Thymus (tissue), 11 donors: ENCODE data around the gene CNN1. TPM values are rescaled to one million over a fixed set of nuclear protein-coding genes. Genes with fewer than 3 reads are reported as not detected.
A peak's percentile ranks its signal among the peaks of the same experiment; 100 is the strongest.
"Not testable (repeated sequence)": the region's sequence is repeated elsewhere in the genome, so short reads cannot be mapped to it uniquely, and the experiment has no call there.

Experiments used
- DNase-seq, 9 donors: peaks; one replicate each; pipeline ENCODE4 v3.0.0-alpha.2; 2013; ENCODE audit warnings: low spot score in 9 of 9, low read depth in 6 of 9, missing footprints in 1 of 9
- H3K27ac ChIP-seq, 2 donors: one replicate each; pipeline ENCODE4 v1.5.1; 2013; ENCODE audit warnings: control low read depth in 1 of 2, low read depth in 1 of 2, low read length in 1 of 2, mild to moderate bottlenecking in 1 of 2, moderate library complexity in 1 of 2
- H3K27me3 ChIP-seq, 2 donors: one replicate each; pipeline ENCODE4 v1.5.1; 2013; ENCODE audit warnings: low read length in 1 of 2; ENCODE audit not compliant: control insufficient read depth in 2 of 2, insufficient read depth in 1 of 2
- H3K36me3 ChIP-seq, 2 donors: one replicate each; pipeline ENCODE4 v1.5.1; 2013; ENCODE audit warnings: low read length in 1 of 2, mild to moderate bottlenecking in 1 of 2, moderate library complexity in 1 of 2; ENCODE audit not compliant: control insufficient read depth in 2 of 2, insufficient read depth in 2 of 2
- H3K4me1 ChIP-seq, 2 donors: one replicate each; pipeline ENCODE4 v1.5.1; 2013; ENCODE audit warnings: low read length in 2 of 2; ENCODE audit not compliant: control insufficient read depth in 2 of 2, insufficient read depth in 2 of 2
- H3K4me3 ChIP-seq, 2 donors: one replicate each; pipeline ENCODE4 v1.5.1; 2013; ENCODE audit warnings: low read length in 2 of 2, control low read depth in 1 of 2, mild to moderate bottlenecking in 1 of 2
- H3K9me3 ChIP-seq, 2 donors: one replicate each; pipeline ENCODE4 v1.5.1; 2013; ENCODE audit warnings: low read length in 1 of 2, mild to moderate bottlenecking in 1 of 2; ENCODE audit not compliant: control insufficient read depth in 2 of 2, insufficient read depth in 1 of 2
- WGBS: extraction: QIAGEN DNeasy Blood & Tissue Kit; methylation state at CpG from one replicate; pipeline ENCODE4 v1.1.7; 2013; 5-methylcytosine and 5-hydroxymethylcytosine counted together
- polyA plus RNA-seq: library from polyadenylated mRNA; stranded (reverse); fragments of 200-250 nt; gene quantifications from one replicate; pipeline ENCODE4 v1.2.3, GENCODE V29; 2013
- total RNA-seq: library from RNA; stranded (reverse); fragments of 120-200 nt; gene quantifications from one replicate; pipeline ENCODE4 v1.2.4, GENCODE V29; 2013
- donor health status: healthy.

Gene CNN1
- total and polyA plus RNA-seq, 2 donors = 0.47 to 51.8 TPM

DNA sequence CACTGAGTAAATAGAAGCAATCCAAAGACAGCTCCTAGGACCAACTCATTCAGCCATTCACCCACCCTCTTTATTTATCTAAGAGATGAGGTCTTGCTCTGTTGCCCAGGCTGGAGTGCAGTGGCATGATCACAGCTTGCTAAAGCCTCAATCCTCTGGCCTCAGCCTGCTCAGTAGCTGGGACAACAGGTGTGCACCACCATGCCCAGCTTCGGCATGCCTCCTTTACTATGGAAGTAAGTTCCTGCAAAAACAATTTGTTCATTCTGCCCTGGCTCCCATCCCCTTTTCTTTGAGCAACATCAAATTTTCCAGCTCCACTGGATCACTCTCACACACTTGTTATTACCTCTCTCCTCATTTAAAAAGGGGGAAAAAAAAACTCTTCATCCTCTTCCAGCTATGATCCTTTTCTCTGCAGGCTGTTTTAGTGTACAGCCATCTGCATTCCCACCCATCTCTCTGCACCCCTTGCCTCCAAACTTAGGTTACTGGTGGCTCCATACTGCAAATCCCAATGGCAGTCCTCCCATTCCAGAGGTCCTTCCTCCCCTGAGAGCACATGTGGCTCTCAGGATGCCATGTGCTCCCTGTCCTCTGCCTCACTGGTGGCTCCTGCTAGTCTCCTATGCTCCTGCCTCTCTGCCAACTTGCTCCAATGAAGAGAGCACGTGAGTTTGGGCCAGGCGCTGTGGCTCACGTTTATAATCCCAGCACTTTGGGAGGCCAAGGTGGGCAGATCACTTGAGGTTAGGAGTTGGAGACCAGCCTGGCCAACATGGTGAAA, 18.2 kb downstream of the CNN1 start:
- H3K9me3 ChIP-seq = peaks cover 0 to 12% of the 10 kb centered on the region in 2 donors
- H3K36me3 ChIP-seq = peaks cover 24 to 33% of the 10 kb centered on the region in 2 donors
- H3K27me3 ChIP-seq = no peaks in the 10 kb centered on the region
- H3K4me1 ChIP-seq = peaks cover 19 to 57% of the 10 kb centered on the region in 2 donors
- no peak overlapping the region for H3K4me3 ChIP-seq
- no peak overlapping the region for H3K27ac ChIP-seq
- no peak for DNase-seq
- 95% methylated on average over 4 of the region's 4 CpGs for WGBS

DNA sequence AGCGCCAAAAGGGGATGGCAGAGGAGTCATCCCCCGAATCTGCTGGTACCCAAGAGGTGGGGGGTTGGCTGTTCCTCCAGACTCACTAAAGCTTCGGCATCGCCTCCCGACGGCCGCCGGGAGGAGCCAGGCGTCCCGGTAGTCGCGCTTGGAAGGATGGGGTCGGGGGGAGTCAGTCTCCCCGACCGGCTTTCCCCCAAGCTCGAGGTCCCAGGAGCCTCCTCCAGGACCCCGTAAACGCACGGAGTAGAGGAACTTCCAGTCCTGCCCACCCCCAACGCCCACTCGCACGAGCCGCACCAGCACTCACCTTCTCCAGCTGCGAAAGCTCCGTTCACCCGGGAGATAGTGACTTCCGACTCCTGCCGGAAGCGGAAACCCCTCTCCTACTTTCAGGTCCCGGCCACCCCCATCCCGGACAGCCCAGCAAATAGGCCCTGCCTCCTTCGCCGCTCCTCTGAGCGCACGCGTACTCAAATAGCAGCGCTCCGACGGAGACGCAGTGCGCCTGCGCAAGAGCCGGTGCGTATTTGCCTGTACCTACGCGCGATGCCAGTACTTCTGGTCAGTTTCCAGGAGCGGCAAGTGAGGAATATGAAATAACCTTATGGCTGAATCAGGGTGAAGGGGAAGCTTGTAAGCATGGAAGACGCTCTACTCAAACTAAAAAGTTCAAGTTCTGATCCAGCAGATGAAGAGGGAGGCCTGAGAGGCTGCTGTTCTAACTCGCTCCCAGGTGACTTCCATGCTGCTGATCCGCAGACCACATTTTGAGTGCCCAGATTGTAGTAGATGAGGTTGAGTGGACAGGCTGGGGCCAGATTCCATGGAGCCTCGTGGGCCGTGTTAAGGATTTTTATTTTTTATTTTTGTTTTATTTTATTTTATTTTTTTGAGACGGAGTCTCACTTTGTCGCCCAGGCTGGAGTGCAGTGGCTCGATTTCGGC, 20.5 kb downstream of the CNN1 start, which contains the start of gene ELOF1:
ELOF1 (minus strand) TSS at position 350 of the 948 bp plus-strand sequence. CDS start 4,883 bp downstream, outside the sequence.
- Histone ChIP-seq H3K9me3 (no peaks in the 10 kb centered on the region), H3K4me1 (peaks cover 16 to 34% of the 10 kb centered on the region in 2 donors), H3K4me3 (peak within 1 kb of the TSS; percentile 52 to 88), H3K36me3 (peaks cover 2 to 11% of the 10 kb centered on the region in 2 donors), H3K27ac (peak within 1 kb of the TSS; percentile 19 to 83), H3K27me3 (no peaks in the 10 kb centered on the region)
- DNase-seq = peak; percentile 93 to 98 (median 96)
- WGBS = 3% methylated on average over 57 of the region's 57 CpGs

GRCh38 chr19:11560404-11561051, 21.9 kb downstream of the CNN1 start:
- Histone ChIP-seq H3K4me3 (no peak overlapping the region), H3K27ac (peak overlapping the region in 1 of 2 donors; percentile 57), H3K36me3 (peaks cover 0 to 3% of the 10 kb centered on the region in 2 donors), H3K9me3 (no peaks in the 10 kb centered on the region), H3K27me3 (no peaks in the 10 kb centered on the region), H3K4me1 (peaks cover 16 to 28% of the 10 kb centered on the region in 2 donors)
- peak in 8 of 9 donors; percentile 68 to 90 (median 74) for DNase-seq
- 15% methylated on average over 9 of the region's 9 CpGs for WGBS

GRCh38 chr19:11563532-11563931, 24.9 kb downstream of the CNN1 start:
- no peak for DNase-seq
- Histone ChIP-seq H3K9me3 (no peaks in the 10 kb centered on the region), H3K4me3 (no peak overlapping the region), H3K27me3 (no peaks in the 10 kb centered on the region), H3K27ac (no peak overlapping the region), H3K36me3 (no peaks in the 10 kb centered on the region), H3K4me1 (peaks cover 8 to 23% of the 10 kb centered on the region in 2 donors)
- WGBS = 96% methylated on average over 8 of the region's 8 CpGs

- 98% methylated on average over 6 of the region's 6 CpGs for WGBS
- H3K36me3 ChIP-seq, H3K27me3 ChIP-seq, DNase-seq, H3K9me3 ChIP-seq, H3K4me3 ChIP-seq, H3K27ac ChIP-seq: not testable (repeated sequence)
- H3K4me1 ChIP-seq = peaks cover 7 to 25% of the 10 kb centered on the region in 2 donors
These were observed 25.6 kb downstream of the CNN1 start for GRCh38 chr19:11564082-11564807.

- H3K9me3 ChIP-seq, H3K27me3 ChIP-seq, DNase-seq, H3K27ac ChIP-seq, H3K36me3 ChIP-seq, H3K4me3 ChIP-seq: not testable (repeated sequence)
- peaks cover 1 to 27% of the 10 kb centered on the region in 2 donors for H3K4me1 ChIP-seq
- 97% methylated on average over 5 of the region's 5 CpGs for WGBS
These were observed 27.0 kb downstream of the CNN1 start for GRCh38 chr19:11565649-11565980.

DNA sequence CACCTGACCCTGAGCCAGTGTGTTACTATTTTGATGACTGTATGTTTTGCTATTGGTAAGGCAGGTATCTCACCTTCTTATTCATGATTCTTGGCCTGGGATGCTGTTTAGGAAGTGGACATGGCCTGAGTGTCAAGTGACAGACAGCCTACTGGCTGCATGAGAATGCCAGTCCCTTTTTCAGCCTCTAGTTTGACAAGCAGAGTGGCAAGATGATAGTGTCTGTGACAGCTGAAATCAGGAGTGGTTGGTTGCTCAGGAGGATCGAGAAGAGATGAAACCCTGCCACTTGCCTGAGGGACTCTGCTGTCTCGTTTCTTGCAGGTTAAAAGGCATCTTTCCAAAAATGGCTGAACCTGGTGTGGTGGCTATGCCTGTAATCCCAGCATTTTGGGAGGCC, 27.5 kb downstream of the CNN1 start:
- H3K4me3 ChIP-seq = no peak overlapping the region
- 95% methylated on average over 2 of the region's 2 CpGs for WGBS
- H3K9me3 ChIP-seq = no peaks in the 10 kb centered on the region
- DNase-seq = no peak
- H3K36me3 ChIP-seq = no peaks in the 10 kb centered on the region
- peaks cover 0 to 25% of the 10 kb centered on the region in 2 donors for H3K4me1 ChIP-seq
- no peaks in the 10 kb centered on the region for H3K27me3 ChIP-seq
- no peak overlapping the region for H3K27ac ChIP-seq

- H3K4me1 ChIP-seq = peaks cover 0 to 25% of the 10 kb centered on the region in 2 donors
- WGBS = 22% methylated on average over 5 of the region's 5 CpGs
- H3K36me3 ChIP-seq = peaks cover 0 to 4% of the 10 kb centered on the region in 2 donors
- H3K9me3 ChIP-seq = no peaks in the 10 kb centered on the region
- no peaks in the 10 kb centered on the region for H3K27me3 ChIP-seq
- H3K27ac ChIP-seq = peak overlapping the region in 1 of 2 donors; percentile 62
- DNase-seq = peak in 2 of 9 donors; percentile 37 to 72
- H3K4me3 ChIP-seq = no peak overlapping the region
These were observed 31.4 kb downstream of the CNN1 start for GRCh38 chr19:11570039-11570462.
